CD14-positive monocyte (primary cell): ENCODE results near the gene STX3. TPM values are rescaled to one million over a fixed set of nuclear protein-coding genes. Genes with fewer than 3 reads are reported as not detected.

Experiments used
- DNase-seq, 3 donors: peaks; one replicate each; pipeline ENCODE4 v3.0.0-alpha.2; 2011 to 2022
- H2AFZ ChIP-seq: 2 replicates; pipeline ENCODE4 v1.6.0; 2012; ENCODE audit warnings: mild to moderate bottlenecking, low read depth, low read length, inconsistent platforms; ENCODE audit not compliant: insufficient read depth, poor library complexity, severe bottlenecking
- H3K27ac ChIP-seq, 2 donors: 1 replicate in 1 of 2; 2 replicates in 1 of 2; pipeline ENCODE4 v1.5.1; 2012 to 2013; ENCODE audit warnings: low read length in 2 of 2, control low read depth in 1 of 2, inconsistent platforms in 1 of 2, low read depth in 1 of 2, mild to moderate bottlenecking in 1 of 2
- H3K27me3 ChIP-seq, 2 donors: one replicate each; pipeline versions ENCODE4 v1.6.0 to v1.6.1; 2011 to 2013; ENCODE audit warnings: low read length in 2 of 2; ENCODE audit not compliant: control insufficient read depth in 2 of 2, insufficient read depth in 2 of 2
- H3K36me3 ChIP-seq, 2 donors: replicated peaks in 1 of 2; 1 replicate in 1 of 2; 2 replicates in 1 of 2; pipeline versions ENCODE4 v1.5.1 to v1.6.1; 2012 to 2013; ENCODE audit warnings: low read length in 2 of 2, control low read depth in 1 of 2, inconsistent platforms in 1 of 2, mild to moderate bottlenecking in 1 of 2; ENCODE audit not compliant: insufficient read depth in 2 of 2, control insufficient read depth in 1 of 2
- H3K4me1 ChIP-seq, 2 donors: 1 replicate in 1 of 2; 2 replicates in 1 of 2; pipeline versions ENCODE4 v1.5.1 to v1.6.1; 2012 to 2013; ENCODE audit warnings: low read length in 2 of 2, control low read depth in 1 of 2, inconsistent platforms in 1 of 2, mild to moderate bottlenecking in 1 of 2, moderate library complexity in 1 of 2; ENCODE audit not compliant: insufficient read depth in 2 of 2, control insufficient read depth in 1 of 2
- H3K4me2 ChIP-seq: replicated peaks from 2 replicates; pipeline ENCODE3; 2012; ENCODE audit warnings: low read length, moderate library complexity, mild to moderate bottlenecking; ENCODE audit not compliant: poor library complexity, severe bottlenecking; ENCODE audit errors: extremely low read depth
- H3K4me3 ChIP-seq, 3 experiments: fragments of 200-600 bp in 1 of 3; sonication (generic) in 1 of 3; replicated peaks in 1 of 3; 1 replicate in 2 of 3; 2 replicates in 1 of 3; pipeline ENCODE4 v1.5.1; 2011 to 2013; ENCODE audit warnings: low read length in 3 of 3, mild to moderate bottlenecking in 3 of 3, control low read depth in 2 of 3, low read depth in 2 of 3, inconsistent platforms in 1 of 3, moderate library complexity in 1 of 3
- H3K79me2 ChIP-seq: 2 replicates; pipeline ENCODE4 v1.6.0; 2012; ENCODE audit warnings: mild to moderate bottlenecking, control low read depth, inconsistent platforms, low read length, moderate library complexity; ENCODE audit not compliant: insufficient read depth
- H3K9ac ChIP-seq: 2 replicates; pipeline ENCODE4 v1.6.0; 2017; ENCODE audit warnings: low read length, mild to moderate bottlenecking; ENCODE audit not compliant: insufficient read depth, poor library complexity, severe bottlenecking
- H3K9me3 ChIP-seq, 2 donors: replicated peaks in 1 of 2; 1 replicate in 1 of 2; 2 replicates in 1 of 2; pipeline versions ENCODE4 v1.5.1 to v1.6.1; 2012 to 2013; ENCODE audit warnings: low read length in 2 of 2, control low read depth in 1 of 2; ENCODE audit not compliant: control insufficient read depth in 1 of 2, insufficient read depth in 1 of 2
- H4K20me1 ChIP-seq: 2 replicates; pipeline ENCODE4 v1.6.0; 2012; ENCODE audit warnings: mild to moderate bottlenecking, low read length, control low read depth, moderate library complexity; ENCODE audit not compliant: insufficient read depth
- H3K27ac Mint-ChIP-seq, 7 donors: one replicate each; pipeline ENCODE4 v1.8.0; 2020; ENCODE audit warnings: mild to moderate bottlenecking in 7 of 7, mixed read lengths in 7 of 7, moderate library complexity in 6 of 7, inconsistent platforms in 2 of 7
- H3K27me3 Mint-ChIP-seq, 3 donors: one replicate each; pipeline ENCODE4 v1.8.0; 2021 to 2022; ENCODE audit warnings: low read depth in 3 of 3, mild to moderate bottlenecking in 3 of 3, mixed read lengths in 3 of 3, moderate library complexity in 3 of 3, inconsistent platforms in 1 of 3
- H3K36me3 Mint-ChIP-seq, 2 donors: one replicate each; pipeline ENCODE4 v1.8.0; 2020; ENCODE audit warnings: mixed read lengths in 2 of 2, inconsistent platforms in 1 of 2, mild to moderate bottlenecking in 1 of 2
- H3K4me1 Mint-ChIP-seq: one replicate; pipeline ENCODE4 v1.8.0; 2020; ENCODE audit warnings: mild to moderate bottlenecking, mixed read lengths
- H3K4me3 Mint-ChIP-seq, 2 donors: one replicate each; pipeline ENCODE4 v1.8.0; 2020; ENCODE audit warnings: mild to moderate bottlenecking in 2 of 2, mixed read lengths in 2 of 2, moderate library complexity in 1 of 2
- H3K9me3 Mint-ChIP-seq, 7 donors: one replicate each; pipeline ENCODE4 v1.8.0; 2020 to 2022; ENCODE audit warnings: mixed read lengths in 7 of 7, mild to moderate bottlenecking in 6 of 7, moderate library complexity in 6 of 7, inconsistent platforms in 2 of 7
- CTCF ChIP-seq: fragments of 200-600 bp; IDR thresholded peaks from one replicate; pipeline ENCODE4 v1.8.0; 2022; ENCODE audit warnings: antibody characterized with exemption, mild to moderate bottlenecking
- WGBS: methylation state at CpG from one replicate; pipeline ENCODE4 v1.1.5; 2013; ENCODE audit warnings: missing lambda C conversion rate; ENCODE audit not compliant: insufficient coverage; 5-methylcytosine and 5-hydroxymethylcytosine counted together
- intact Hi-C, 2 donors: fragments of 100-400 bp; cut with micrococcal nuclease; formaldehyde crosslinking; loops; one replicate each; pipeline versions ENCODE4 v1.15.0 to v1.15.1; 2023
- polyA minus RNA-seq: library from RNA; depleted of rRNA, polyadenylated mRNA; stranded (reverse); fragments of >200 nt; gene quantifications from 2 replicates; pipeline ENCODE4 v1.2.3, GENCODE V29; 2012
- polyA plus RNA-seq, 3 donors: library from polyadenylated mRNA; depleted of rRNA in 1 of 3; unstranded in 2 of 3; stranded (reverse) in 1 of 3; fragments of 300-500 nt in 2 of 3; fragments of >200 nt in 1 of 3; fragmentation: Illumina TruSeq in 2 of 3; gene quantifications; 1 replicate in 2 of 3; 2 replicates in 1 of 3; pipeline ENCODE4 v1.2.3, GENCODE V29; 2012 to 2021
- total RNA-seq, 12 experiments: library from RNA in 1 of 12; stranded (reverse) in 1 of 12; fragments of 120-200 nt in 1 of 12; gene quantifications; one replicate each; pipeline ENCODE4 v1.2.4 and lab custom pipeline; 2013 to 2026; ENCODE audit warnings: mixed read lengths in 6 of 12, inconsistent platforms in 1 of 12

STX3 gene
- total RNA-seq (2013), result 52.7 TPM
- 10 to 100 TPM; 22.4 to 50.9 (median 25.4) TPM for polyA plus RNA-seq
- 21.9 and 33.1 TPM in 2 replicates for polyA minus RNA-seq
- total RNA-seq (lab: John Stamatoyannopoulos, UW), result 54.1 to 187 (median 94.4) reads per million in 11 experiments

GRCh38 chr11:59754859-59755700 is at the start of gene STX3:
Gene STX3, plus strand, starts transcription at chr11:59755376. Its CDS starts 230 bp downstream, at chr11:59755606.
- Mint-ChIP-seq H3K27ac (peak within 1 kb of the TSS; percentile 90 to 95 (median 92)), H3K4me1 (peaks cover 43% of the 10 kb centered on the region), H3K4me3 (peak within 1 kb of the TSS; percentile 99), H3K9me3 (no peaks in the 10 kb centered on the region), H3K36me3 (peaks cover 20 to 35% of the 10 kb centered on the region in 2 donors), H3K27me3 (peaks cover 0 to 3% (median 0%) of the 10 kb centered on the region in 3 donors)
- Histone ChIP-seq H3K9me3 (no peaks in the 10 kb centered on the region), H3K27me3 (no peaks in the 10 kb centered on the region), H2AFZ (peak within 1 kb of the TSS; percentile 99), H3K4me1 (peaks cover 31 to 38% of the 10 kb centered on the region in 2 donors), H3K36me3 (peaks cover 0 to 19% of the 10 kb centered on the region in 2 donors), H3K27ac (peak within 1 kb of the TSS; percentile 77 to 87), H3K9ac (peak within 1 kb of the TSS; percentile 91), H3K79me2 (peaks cover 47% of the 10 kb centered on the region), H4K20me1 (peaks cover 44% of the 10 kb centered on the region), H3K4me2 (peak within 1 kb of the TSS; percentile 99), H3K4me3 (peak within 1 kb of the TSS; percentile 63 to 94 (median 82))
- TF ChIP-seq CTCF, result no peak
- intact Hi-C loops, result loop anchor here (2.0 to 10.0 kb wide), 3 partner anchors 16 to 90 kb away; partner anchors contain the start of gene PATL1 (in 2 of the 2)
- peak in 2 of 3 donors; percentile 20 to 39 for DNase-seq
- WGBS, result under 1% methylated on average over 79 of the region's 80 CpGs

GRCh38 chr11:59706518-59707285 is 48.5 kb upstream of the STX3 start:
- WGBS, result 43% methylated on average over 1 of the region's 5 CpGs
- H3K79me2 ChIP-seq, result no peaks in the 10 kb centered on the region
- no peak for TF ChIP-seq CTCF
- H3K9me3 ChIP-seq, result no peaks in the 10 kb centered on the region
- H3K4me3 Mint-ChIP-seq, result no peak overlapping the region
- no peaks in the 10 kb centered on the region for H3K4me1 ChIP-seq
- H2AFZ ChIP-seq, result no peak overlapping the region
- H3K4me1 Mint-ChIP-seq, result no peaks in the 10 kb centered on the region
- H3K27ac ChIP-seq, result no peak overlapping the region
- H3K4me3 ChIP-seq, result no peak overlapping the region
- peaks cover 0 to 11% (median 4%) of the 10 kb centered on the region in 7 donors for H3K9me3 Mint-ChIP-seq
- H3K36me3 Mint-ChIP-seq, result no peaks in the 10 kb centered on the region
- no peak overlapping the region for H3K4me2 ChIP-seq
- no peak overlapping the region for H3K27ac Mint-ChIP-seq
- H3K36me3 ChIP-seq, result no peaks in the 10 kb centered on the region
- H3K27me3 ChIP-seq, result no peaks in the 10 kb centered on the region
- H3K27me3 Mint-ChIP-seq, result peaks cover 0 to 3% (median 2%) of the 10 kb centered on the region in 3 donors
- no peak for DNase-seq
- H4K20me1 ChIP-seq, result no peaks in the 10 kb centered on the region
- intact Hi-C loops, result no loop called here
- no peak overlapping the region for H3K9ac ChIP-seq
